Epithelial cell of umbilical artery (primary cell): ENCODE measurements around the gene ELF3. TPM values are rescaled to one million over a fixed set of nuclear protein-coding genes. Genes with fewer than 3 reads are reported as not detected.

Source experiments
- total RNA-seq: library from RNA; depleted of rRNA; stranded (reverse); fragments of >200 nt; gene quantifications from 2 replicates; pipeline ENCODE4 v1.2.3, GENCODE V29; 2014

ELF3 gene
- total RNA-seq = 0.30 and 0.32 TPM in 2 replicates

GRCh38 chr1:202010180-202011015, at the start of gene ELF3:
ELF3 (plus strand) TSS chr1:202010587; CDS start chr1:202011137, 550 bp downstream.

GRCh38 chr1:201982623-201983379, 27.6 kb upstream of the ELF3 start, which contains the start of gene RNPEP:
RNPEP (plus strand) TSS chr1:201982648; CDS start chr1:201982667, 19 bp downstream.

Other genes starting within 250 kb of the ELF3 start
- 17.5 and 25.1 TPM in 2 replicates for gene IPO9, start 181.4 kb upstream of the ELF3 start, total RNA-seq
- 9.0 and 13.0 TPM in 2 replicates for gene SHISA4, start 121.7 kb upstream of the ELF3 start, total RNA-seq
- under 0.01 and 0.15 TPM in 2 replicates for gene LMOD1, start 64.0 kb upstream of the ELF3 start, total RNA-seq
- gene TIMM17A, start 55.1 kb upstream of the ELF3 start, total RNA-seq = 110 and 123 TPM in 2 replicates
- 50.9 and 54.6 TPM in 2 replicates for gene RNPEP, start 27.9 kb upstream of the ELF3 start, total RNA-seq
- not detected in 2 replicates for gene GPR37L1, start 112.3 kb downstream of the ELF3 start, total RNA-seq
- 21.8 and 39.2 TPM in 2 replicates for gene ARL8A, start 134.2 kb downstream of the ELF3 start, total RNA-seq
- 0.30 and 3.2 TPM in 2 replicates for gene PTPN7, start 150.0 kb downstream of the ELF3 start, total RNA-seq
- not detected in 2 replicates for gene LGR6, start 183.2 kb downstream of the ELF3 start, total RNA-seq